Measurements from ENCODE around the gene EHD2. TPM values are rescaled to one million over a fixed set of nuclear protein-coding genes. Genes with fewer than 3 reads are reported as not detected.
A peak's percentile ranks its signal among the peaks of the same experiment; 100 is the strongest.

Gene EHD2
- total RNA-seq, 1 experiment from 2014 or later, result 75.3 TPM

- DNase-seq (ENCODE audit: low read depth), result no peak
These were observed 22.1 kb upstream of the EHD2 start for GRCh38 chr19:47691090-47691489.

GRCh38 chr19:47691782-47692181, 21.4 kb upstream of the EHD2 start:
- DNase-seq (ENCODE audit: low read depth), result no peak

- DNase-seq (ENCODE audit: low read depth), result no peak
These were observed 19.7 kb upstream of the EHD2 start for GRCh38 chr19:47693489-47693888.

- DNase-seq (ENCODE audit: low read depth), result no peak
These were observed 19.3 kb upstream of the EHD2 start for GRCh38 chr19:47693903-47694302.

GRCh38 chr19:47694466-47695273, 18.6 kb upstream of the EHD2 start:
- no peak for DNase-seq (ENCODE audit: low read depth)

GRCh38 chr19:47695533-47696262, 17.5 kb upstream of the EHD2 start:
- DNase-seq (ENCODE audit: low read depth), result no peak

- DNase-seq (ENCODE audit: low read depth), result no peak
These were observed 16.6 kb upstream of the EHD2 start for GRCh38 chr19:47696635-47697034.

GRCh38 chr19:47697863-47698609, 15.2 kb upstream of the EHD2 start:
- peak; percentile 73 for DNase-seq (ENCODE audit: low read depth)

GRCh38 chr19:47698631-47699359, 14.4 kb upstream of the EHD2 start:
- no peak for DNase-seq (ENCODE audit: low read depth)

GRCh38 chr19:47699360-47699917, 13.8 kb upstream of the EHD2 start:
- no peak for DNase-seq (ENCODE audit: low read depth)

- no peak for DNase-seq (ENCODE audit: low read depth)
These were observed 12.1 kb upstream of the EHD2 start for GRCh38 chr19:47700934-47701716.

- DNase-seq (ENCODE audit: low read depth), result no peak
These were observed 11.3 kb upstream of the EHD2 start for GRCh38 chr19:47701717-47702552.

- no peak for DNase-seq (ENCODE audit: low read depth)
These were observed 10.6 kb upstream of the EHD2 start for GRCh38 chr19:47702671-47703070.

- no peak for DNase-seq (ENCODE audit: low read depth)
These were observed 9.9 kb upstream of the EHD2 start for GRCh38 chr19:47703301-47703700.

GRCh38 chr19:47704024-47704423, 9.2 kb upstream of the EHD2 start:
- DNase-seq (ENCODE audit: low read depth), result no peak

- DNase-seq (ENCODE audit: low read depth), result no peak
These were observed 8.6 kb upstream of the EHD2 start for GRCh38 chr19:47704656-47705055.

- DNase-seq (ENCODE audit: low read depth), result peak; percentile 69
These were observed 5.9 kb upstream of the EHD2 start for GRCh38 chr19:47707135-47707925.

GRCh38 chr19:47711652-47712242, 1.5 kb upstream of the EHD2 start:
- DNase-seq (ENCODE audit: low read depth), result no peak

Data from LHCN-M2 (cell line).